H1 (cell line): ENCODE results near the gene ACMSD. TPM values are rescaled to one million over a fixed set of nuclear protein-coding genes. Genes with fewer than 3 reads are reported as not detected.

ENCODE experiments used
- CHD7 ChIP-seq: fragments of 300-600 bp; sonication (generic); IDR thresholded peaks from 2 replicates; pipeline ENCODE4 v1.7.1; 2012; ENCODE audit warnings: low read length, moderate library complexity, mild to moderate bottlenecking, inconsistent platforms; ENCODE audit not compliant: insufficient replicate concordance
- CREB1 ChIP-seq: IDR thresholded peaks from 2 replicates; pipeline ENCODE4 v1.6.1; 2012; ENCODE audit warnings: inconsistent platforms
- EGR1 ChIP-seq: IDR thresholded peaks from 2 replicates; pipeline ENCODE4 v1.6.1; 2011; ENCODE audit warnings: low read depth, low read length, borderline replicate concordance
- FOSL1 ChIP-seq: IDR thresholded peaks from 2 replicates; pipeline ENCODE4 v1.6.1; 2011; ENCODE audit warnings: mild to moderate bottlenecking, low read depth, low read length, moderate library complexity; ENCODE audit not compliant: insufficient read depth
- polyA plus RNA-seq, 7 experiments: library from polyadenylated mRNA; depleted of rRNA in 3 of 7; stranded (reverse) in 5 of 7; unstranded in 2 of 7; fragments of >200 nt in 5 of 7; fragments of 200-250 nt in 2 of 7; gene quantifications; 1 replicate in 5 of 7; 2 replicates in 1 of 7; 4 replicates in 1 of 7; pipeline versions ENCODE4 v1.2.1 to v1.2.3, GENCODE V29; 2011 to 2013; ENCODE audit warnings: missing spikeins in 2 of 7, mixed read lengths in 2 of 7
- total RNA-seq: library from RNA; stranded (reverse); fragmentation: NEBNext Ultra II Directional; extraction: Animal tissue kit (Norgen Biotek cat#: 25700); gene quantifications from 2 replicates; pipeline ENCODE4 v1.2.1, GENCODE V29; 2021

Gene ACMSD
- total and polyA plus RNA-seq, 2 of the 8 experiments (the other 6 are each of a cell fraction or from before 2014, with no cell fraction given) = not detected

DNA sequence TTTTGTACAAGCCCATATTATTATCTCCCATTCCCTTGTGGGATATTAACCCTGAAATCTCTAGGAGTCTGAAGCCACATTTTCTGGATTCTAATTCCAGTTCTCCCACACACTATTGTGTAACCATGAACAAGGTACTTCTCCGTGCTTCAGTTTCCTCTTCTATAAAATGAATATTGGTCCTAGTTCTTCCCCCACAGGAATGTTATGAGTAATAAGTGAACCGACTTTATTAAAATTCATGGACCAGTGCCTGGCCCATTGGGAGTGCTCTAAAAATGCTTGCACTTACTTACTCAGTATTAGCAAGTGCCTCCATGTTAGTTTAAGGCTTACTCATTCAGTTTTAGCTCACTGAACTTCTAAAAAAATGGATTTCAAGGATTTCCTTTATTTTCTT, 1.4 kb upstream of the ACMSD start (continued):
- TF ChIP-seq FOSL1 (no peak), EGR1 (no peak), CREB1 (no peak), CHD7 (no peak)
